Measurements from ENCODE around the gene HCN4. TPM values are rescaled to one million over a fixed set of nuclear protein-coding genes. Genes with fewer than 3 reads are reported as not detected.

Gene HCN4
- total and polyA plus RNA-seq, 2 experiments from 2014 or later, result 0.03 TPM; not detected in 1

- Histone ChIP-seq H3K36me3 (ENCODE audit: low read depth) (no peaks in the 10 kb centered on the region), H4K20me1 (ENCODE audit: insufficient read depth) (no peaks in the 10 kb centered on the region), H3K9me3 (ENCODE audit: low read depth) (no peaks in the 10 kb centered on the region), H3K4me3 (no peak overlapping the region), H3K27ac (no peak overlapping the region), H2AFZ (no peak overlapping the region), H3K79me2 (ENCODE audit: insufficient read depth) (no peaks in the 10 kb centered on the region), H3K9me2 (ENCODE audit: insufficient read depth) (no peaks in the 10 kb centered on the region), H3K4me2 (ENCODE audit: unreplicated experiment) (no peak overlapping the region), H3K27me3 (replicated peaks; ENCODE audit: insufficient read depth) (peaks cover 71% of the 10 kb centered on the region), H3K4me1 (ENCODE audit: insufficient read depth) (no peaks in the 10 kb centered on the region), H3F3A (ENCODE audit: insufficient read depth) (no peaks in the 10 kb centered on the region), H3K9ac (no peak overlapping the region)
- in situ Hi-C loops (cut with MboI), result no loop called here
- DNase-seq, result no peak
- TF ChIP-seq EZH2phosphoT487 (IDR thresholded peaks at IDR 0.05; ENCODE audit: insufficient read depth, low read depth) (no peak), EZH2 (IDR thresholded peaks at IDR 0.05; ENCODE audit: insufficient read depth, poor library complexity, severe bottlenecking) (no peak)
- 27 to 35% methylated on average over 2 of the region's 2 CpGs for WGBS, 2 experiments (ENCODE audit: low coverage in 1 of 2, low lambda C conversion rate in 2 of 2, missing lambda C conversion rate in 2 of 2)
These were observed 3.1 kb upstream of the HCN4 start for GRCh38 chr15:73371812-73372211.

DNA sequence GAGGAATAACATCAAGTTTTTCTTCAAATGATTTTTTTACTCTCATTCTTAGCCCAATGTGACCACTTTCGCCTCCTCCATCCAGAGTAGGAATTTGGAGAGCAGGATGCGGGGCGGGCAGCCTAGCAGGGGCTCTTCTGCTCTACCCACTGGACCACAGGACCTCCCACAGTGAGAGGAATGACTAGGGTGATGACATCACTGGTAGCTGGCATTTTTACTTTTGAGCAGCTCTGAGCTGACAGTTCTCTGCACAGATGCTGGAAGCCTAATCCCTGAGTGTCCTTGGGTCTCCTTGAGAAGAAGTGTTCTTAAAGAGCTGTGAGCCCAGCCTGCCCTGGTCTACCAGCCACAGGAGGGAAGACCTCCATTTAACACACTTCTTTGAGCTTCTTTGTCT, 1.4 kb upstream of the HCN4 start:
- in situ Hi-C loops (cut with MboI), result no loop called here
- peak; percentile 29 for DNase-seq
- Histone ChIP-seq H3K36me3 (ENCODE audit: low read depth) (no peaks in the 10 kb centered on the region), H3K27ac (no peak overlapping the region), H3K9me3 (ENCODE audit: low read depth) (no peaks in the 10 kb centered on the region), H2AFZ (no peak overlapping the region), H3K4me2 (ENCODE audit: unreplicated experiment) (no peak overlapping the region), H3K27me3 (replicated peaks; ENCODE audit: insufficient read depth) (peaks cover 77% of the 10 kb centered on the region), H3K4me1 (ENCODE audit: insufficient read depth) (no peaks in the 10 kb centered on the region), H3K4me3 (no peak overlapping the region), H3F3A (ENCODE audit: insufficient read depth) (no peaks in the 10 kb centered on the region), H3K9ac (no peak overlapping the region), H3K79me2 (ENCODE audit: insufficient read depth) (no peaks in the 10 kb centered on the region), H3K9me2 (ENCODE audit: insufficient read depth) (no peaks in the 10 kb centered on the region), H4K20me1 (ENCODE audit: insufficient read depth) (no peaks in the 10 kb centered on the region)
- TF ChIP-seq EZH2 (IDR thresholded peaks at IDR 0.05; ENCODE audit: insufficient read depth, poor library complexity, severe bottlenecking), result no peak
- no peak for TF ChIP-seq EZH2phosphoT487 (IDR thresholded peaks at IDR 0.05; ENCODE audit: insufficient read depth, low read depth)
- WGBS, 2 experiments (ENCODE audit: low coverage in 1 of 2, low lambda C conversion rate in 2 of 2, missing lambda C conversion rate in 2 of 2), result 57 to 58% methylated on average over 3 of the region's 3 CpGs

DNA sequence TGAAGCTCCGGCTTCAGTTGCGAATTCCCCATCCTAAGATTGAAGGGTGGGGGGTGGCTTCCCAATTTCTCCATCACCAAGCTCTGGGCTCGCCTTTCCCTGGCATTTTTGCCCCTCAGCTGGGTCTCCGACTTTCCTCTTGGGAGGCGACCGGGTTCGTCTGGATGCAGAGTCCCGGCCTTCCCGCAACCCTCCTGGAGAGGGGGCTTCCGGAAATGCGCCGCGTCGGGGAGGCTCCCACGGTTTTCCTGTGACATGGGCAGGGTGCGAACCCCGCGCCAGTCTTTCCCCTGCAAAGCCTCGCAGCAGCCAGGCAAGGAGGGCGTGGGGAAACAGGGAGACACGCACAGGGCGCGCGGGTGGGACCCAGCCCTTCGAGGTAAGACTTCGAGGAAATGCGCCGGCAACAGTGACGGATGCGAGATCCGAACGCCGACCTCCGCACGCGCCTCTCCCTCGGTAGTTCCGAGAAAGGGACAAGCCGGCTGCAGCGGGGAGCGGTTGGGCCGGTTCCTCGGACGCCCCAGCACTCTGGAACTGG, 466 bp upstream of the HCN4 start:
- H4K20me1 ChIP-seq (ENCODE audit: insufficient read depth), result no peaks in the 10 kb centered on the region
- H3K4me2 ChIP-seq (ENCODE audit: unreplicated experiment), result no peak overlapping the region
- no peaks in the 10 kb centered on the region for H3K9me2 ChIP-seq (ENCODE audit: insufficient read depth)
- H3K4me3 ChIP-seq, result no peak overlapping the region
- no peaks in the 10 kb centered on the region for H3F3A ChIP-seq (ENCODE audit: insufficient read depth)
- H3K27ac ChIP-seq, result no peak overlapping the region
- no peaks in the 10 kb centered on the region for H3K4me1 ChIP-seq (ENCODE audit: insufficient read depth)
- no peaks in the 10 kb centered on the region for H3K9me3 ChIP-seq (ENCODE audit: low read depth)
- no peaks in the 10 kb centered on the region for H3K79me2 ChIP-seq (ENCODE audit: insufficient read depth)
- H3K36me3 ChIP-seq (ENCODE audit: low read depth), result no peaks in the 10 kb centered on the region
- peak; percentile 13 for DNase-seq
- in situ Hi-C loops (cut with MboI), result no loop called here
- no peak overlapping the region for H3K9ac ChIP-seq
- WGBS, 2 experiments (ENCODE audit: low coverage in 1 of 2, low lambda C conversion rate in 2 of 2, missing lambda C conversion rate in 2 of 2), result 4 to 5% methylated on average over 42 to 44 of the region's 44 CpGs
- H3K27me3 ChIP-seq (replicated peaks; ENCODE audit: insufficient read depth), result peaks cover 78% of the 10 kb centered on the region
- no peak for TF ChIP-seq EZH2phosphoT487 (IDR thresholded peaks at IDR 0.05; ENCODE audit: insufficient read depth, low read depth)
- TF ChIP-seq EZH2 (IDR thresholded peaks at IDR 0.05; ENCODE audit: insufficient read depth, poor library complexity, severe bottlenecking), result no peak
- no peak overlapping the region for H2AFZ ChIP-seq

GRCh38 chr15:73367624-73368300, 996 bp downstream of the HCN4 start:
- DNase-seq, result peak; percentile 31
- H3F3A ChIP-seq (ENCODE audit: insufficient read depth), result no peaks in the 10 kb centered on the region
- H3K27me3 ChIP-seq (replicated peaks; ENCODE audit: insufficient read depth), result peaks cover 86% of the 10 kb centered on the region
- no peak for TF ChIP-seq EZH2phosphoT487 (IDR thresholded peaks at IDR 0.05; ENCODE audit: insufficient read depth, low read depth)
- no peak for TF ChIP-seq EZH2 (IDR thresholded peaks at IDR 0.05; ENCODE audit: insufficient read depth, poor library complexity, severe bottlenecking)
- no peaks in the 10 kb centered on the region for H3K4me1 ChIP-seq (ENCODE audit: insufficient read depth)
- H3K9ac ChIP-seq, result no peak overlapping the region
- 1 to 2% methylated on average over 37 to 67 of the region's 90 CpGs for WGBS, 2 experiments (ENCODE audit: low coverage in 1 of 2, low lambda C conversion rate in 2 of 2, missing lambda C conversion rate in 2 of 2)
- in situ Hi-C loops (cut with MboI), result no loop called here
- H3K36me3 ChIP-seq (ENCODE audit: low read depth), result no peaks in the 10 kb centered on the region
- no peak overlapping the region for H2AFZ ChIP-seq
- peak overlapping the region; percentile 54 for H3K4me3 ChIP-seq
- no peaks in the 10 kb centered on the region for H3K79me2 ChIP-seq (ENCODE audit: insufficient read depth)
- H3K27ac ChIP-seq, result no peak overlapping the region
- H4K20me1 ChIP-seq (ENCODE audit: insufficient read depth), result no peaks in the 10 kb centered on the region
- H3K9me2 ChIP-seq (ENCODE audit: insufficient read depth), result no peaks in the 10 kb centered on the region
- H3K9me3 ChIP-seq (ENCODE audit: low read depth), result no peaks in the 10 kb centered on the region
- H3K4me2 ChIP-seq (ENCODE audit: unreplicated experiment), result no peak overlapping the region
